ENCODE results near the gene NAB2. TPM values are rescaled to one million over a fixed set of nuclear protein-coding genes. Genes with fewer than 3 reads are reported as not detected.

Gene NAB2
- total and polyA plus RNA-seq, 4 donors = 1.9 to 10.0 (median 6.2) TPM

DNA sequence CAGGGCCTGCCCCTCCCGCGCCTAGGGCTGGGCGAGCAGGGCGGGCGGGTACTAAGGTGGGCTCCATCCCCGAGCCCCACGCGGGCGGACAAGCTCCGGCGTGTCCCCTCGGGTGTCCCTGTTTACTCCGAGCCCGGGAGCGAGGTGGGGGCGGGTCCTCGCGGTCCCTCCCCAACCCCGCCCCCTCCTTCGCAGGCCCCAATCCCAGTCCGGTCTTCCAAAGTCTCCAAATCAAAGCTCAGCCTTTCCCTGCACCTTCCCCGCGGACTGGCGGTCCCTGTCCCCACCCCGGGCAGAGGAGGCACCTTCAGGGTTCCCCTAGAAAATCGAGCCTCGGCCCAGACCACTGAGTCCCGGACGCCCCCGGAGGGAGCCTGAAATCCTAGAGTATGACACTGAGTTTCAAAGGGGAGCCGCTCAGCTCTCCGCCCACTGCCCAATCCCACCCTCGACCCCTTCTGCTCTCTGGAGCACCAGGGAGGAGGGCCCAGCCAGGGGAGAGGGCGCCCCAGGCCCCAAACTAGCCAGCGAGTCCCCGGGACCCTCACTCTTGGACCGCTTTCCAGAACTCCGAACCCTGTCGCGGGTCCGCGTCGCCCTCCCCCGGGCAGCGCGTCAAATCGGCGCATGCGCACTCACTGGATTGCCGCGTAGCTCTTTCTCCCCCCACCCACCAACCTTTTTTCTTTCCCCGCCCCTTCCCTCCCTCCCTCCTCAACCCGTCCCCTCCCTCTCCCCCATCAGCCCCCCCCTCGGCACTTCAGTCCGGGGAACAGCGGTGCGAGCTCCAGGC is 39.0 kb downstream of the NAB2 start, which contains the start of gene LRP1:
Gene LRP1, plus strand, starts transcription at position 758 of the 793 bp plus-strand sequence. CDS start 482 bp downstream, outside the sequence.
- H3K36me3 ChIP-seq (ENCODE audit: control insufficient read depth in 4 of 4, insufficient read depth in 3 of 4, low read depth in 1 of 4, low read length in 3 of 4) = peaks cover 0 to 2% (median 0%) of the 10 kb centered on the region in 4 donors
- DNase-seq (ENCODE audit: low spot score) = peak; percentile 78
- H3K4me3 ChIP-seq (ENCODE audit: low read depth in 1 of 3, low read length in 3 of 3) = peak within 1 kb of the TSS; percentile 72 to 90 (median 78)
- H3K27ac ChIP-seq (ENCODE audit: low read depth in 1 of 2, low read length in 2 of 2) = peak within 1 kb of the TSS; percentile 87 to 99
- no peaks in the 10 kb centered on the region for H3K27me3 ChIP-seq (ENCODE audit: control insufficient read depth in 4 of 4, insufficient read depth in 4 of 4, low read length in 3 of 4)
- no peaks in the 10 kb centered on the region for H3K9me3 ChIP-seq (ENCODE audit: control insufficient read depth in 4 of 4, low read length in 3 of 4)
- WGBS = under 1% methylated on average over 57 of the region's 57 CpGs
- peaks cover 12 to 42% (median 36%) of the 10 kb centered on the region in 4 donors for H3K4me1 ChIP-seq (ENCODE audit: control insufficient read depth in 4 of 4, insufficient read depth in 4 of 4, low read length in 3 of 4)
- H3K9ac ChIP-seq (ENCODE audit: low read depth in 1 of 2, low read length in 2 of 2) = peak within 1 kb of the TSS; percentile 76 to 79
- peak; percentile 51 for TF ChIP-seq YY1 (IDR thresholded peaks at IDR 0.05)
- TF ChIP-seq EGR1 (IDR thresholded peaks at IDR 0.05; ENCODE audit: low read depth in 2 of 2) = peak in 1 of 2 donors; percentile 23
- TF ChIP-seq HNF4A (conservative IDR thresholded peaks at IDR 0.05) = peak in 1 of 2 donors; percentile 44
- TF ChIP-seq, protein P1, sequence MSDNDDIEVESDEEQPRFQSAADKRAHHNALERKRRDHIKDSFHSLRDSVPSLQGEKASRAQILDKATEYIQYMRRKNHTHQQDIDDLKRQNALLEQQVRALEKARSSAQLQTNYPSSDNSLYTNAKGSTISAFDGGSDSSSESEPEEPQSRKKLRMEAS (IDR thresholded peaks at IDR 0.05) = no peak
- peak; percentile 16 for TF ChIP-seq FOXA2 (IDR thresholded peaks at IDR 0.05)
- TF ChIP-seq HNF4G (IDR thresholded peaks at IDR 0.05) = no peak
- peak; percentile 35 for TF ChIP-seq RXRA (IDR thresholded peaks at IDR 0.05)
- TF ChIP-seq, protein P2, sequence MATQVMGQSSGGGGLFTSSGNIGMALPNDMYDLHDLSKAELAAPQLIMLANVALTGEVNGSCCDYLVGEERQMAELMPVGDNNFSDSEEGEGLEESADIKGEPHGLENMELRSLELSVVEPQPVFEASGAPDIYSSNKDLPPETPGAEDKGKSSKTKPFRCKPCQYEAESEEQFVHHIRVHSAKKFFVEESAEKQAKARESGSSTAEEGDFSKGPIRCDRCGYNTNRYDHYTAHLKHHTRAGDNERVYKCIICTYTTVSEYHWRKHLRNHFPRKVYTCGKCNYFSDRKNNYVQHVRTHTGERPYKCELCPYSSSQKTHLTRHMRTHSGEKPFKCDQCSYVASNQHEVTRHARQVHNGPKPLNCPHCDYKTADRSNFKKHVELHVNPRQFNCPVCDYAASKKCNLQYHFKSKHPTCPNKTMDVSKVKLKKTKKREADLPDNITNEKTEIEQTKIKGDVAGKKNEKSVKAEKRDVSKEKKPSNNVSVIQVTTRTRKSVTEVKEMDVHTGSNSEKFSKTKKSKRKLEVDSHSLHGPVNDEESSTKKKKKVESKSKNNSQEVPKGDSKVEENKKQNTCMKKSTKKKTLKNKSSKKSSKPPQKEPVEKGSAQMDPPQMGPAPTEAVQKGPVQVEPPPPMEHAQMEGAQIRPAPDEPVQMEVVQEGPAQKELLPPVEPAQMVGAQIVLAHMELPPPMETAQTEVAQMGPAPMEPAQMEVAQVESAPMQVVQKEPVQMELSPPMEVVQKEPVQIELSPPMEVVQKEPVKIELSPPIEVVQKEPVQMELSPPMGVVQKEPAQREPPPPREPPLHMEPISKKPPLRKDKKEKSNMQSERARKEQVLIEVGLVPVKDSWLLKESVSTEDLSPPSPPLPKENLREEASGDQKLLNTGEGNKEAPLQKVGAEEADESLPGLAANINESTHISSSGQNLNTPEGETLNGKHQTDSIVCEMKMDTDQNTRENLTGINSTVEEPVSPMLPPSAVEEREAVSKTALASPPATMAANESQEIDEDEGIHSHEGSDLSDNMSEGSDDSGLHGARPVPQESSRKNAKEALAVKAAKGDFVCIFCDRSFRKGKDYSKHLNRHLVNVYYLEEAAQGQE (IDR thresholded peaks at IDR 0.05) = peak; percentile 50

DNA sequence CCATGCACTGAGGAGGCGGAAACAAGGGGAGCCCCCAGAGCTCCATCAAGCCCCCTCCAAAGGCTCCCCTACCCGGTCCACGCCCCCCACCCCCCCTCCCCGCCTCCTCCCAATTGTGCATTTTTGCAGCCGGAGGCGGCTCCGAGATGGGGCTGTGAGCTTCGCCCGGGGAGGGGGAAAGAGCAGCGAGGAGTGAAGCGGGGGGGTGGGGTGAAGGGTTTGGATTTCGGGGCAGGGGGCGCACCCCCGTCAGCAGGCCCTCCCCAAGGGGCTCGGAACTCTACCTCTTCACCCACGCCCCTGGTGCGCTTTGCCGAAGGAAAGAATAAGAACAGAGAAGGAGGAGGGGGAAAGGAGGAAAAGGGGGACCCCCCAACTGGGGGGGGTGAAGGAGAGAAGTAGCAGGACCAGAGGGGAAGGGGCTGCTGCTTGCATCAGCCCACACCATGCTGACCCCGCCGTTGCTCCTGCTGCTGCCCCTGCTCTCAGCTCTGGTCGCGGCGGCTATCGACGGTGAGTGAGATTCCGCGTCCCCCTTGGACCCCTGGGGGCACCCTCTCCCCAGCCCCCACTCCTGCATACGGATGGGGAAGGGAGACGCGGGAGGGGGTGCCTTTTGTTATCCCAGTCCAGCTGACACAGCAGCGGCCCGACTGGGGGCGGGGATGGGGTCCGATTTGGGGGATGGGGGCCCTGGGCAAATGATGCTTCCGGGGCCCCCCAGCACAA is 39.8 kb downstream of the NAB2 start:
- no peak for DNase-seq (ENCODE audit: low spot score)
- H3K27me3 ChIP-seq (ENCODE audit: control insufficient read depth in 4 of 4, insufficient read depth in 4 of 4, low read length in 3 of 4) = no peaks in the 10 kb centered on the region
- H3K4me3 ChIP-seq (ENCODE audit: low read depth in 1 of 3, low read length in 3 of 3) = peak overlapping the region; percentile 72 to 90 (median 78)
- peak overlapping the region in 1 of 2 donors; percentile 76 for H3K9ac ChIP-seq (ENCODE audit: low read depth in 1 of 2, low read length in 2 of 2)
- H3K9me3 ChIP-seq (ENCODE audit: control insufficient read depth in 4 of 4, low read length in 3 of 4) = no peaks in the 10 kb centered on the region
- TF ChIP-seq HNF4A (conservative IDR thresholded peaks at IDR 0.05) (no peak), EGR1 (IDR thresholded peaks at IDR 0.05; ENCODE audit: low read depth in 2 of 2) (no peak), FOXA1 (IDR thresholded peaks at IDR 0.05) (no peak), GABPA (IDR thresholded peaks at IDR 0.05 in 1 of 2, conservative IDR thresholded peaks at IDR 0.05 in 1 of 2) (no peak), SP1 (IDR thresholded peaks at IDR 0.05) (no peak), YY1 (IDR thresholded peaks at IDR 0.05) (no peak), RAD21 (IDR thresholded peaks at IDR 0.05) (no peak), RXRA (IDR thresholded peaks at IDR 0.05) (no peak), FOXA2 (IDR thresholded peaks at IDR 0.05) (no peak), TAF1 (conservative IDR thresholded peaks at IDR 0.05) (no peak), JUND (IDR thresholded peaks at IDR 0.05) (no peak)
- TF ChIP-seq, protein P3, sequence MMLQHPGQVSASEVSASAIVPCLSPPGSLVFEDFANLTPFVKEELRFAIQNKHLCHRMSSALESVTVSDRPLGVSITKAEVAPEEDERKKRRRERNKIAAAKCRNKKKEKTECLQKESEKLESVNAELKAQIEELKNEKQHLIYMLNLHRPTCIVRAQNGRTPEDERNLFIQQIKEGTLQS (IDR thresholded peaks at IDR 0.05) = no peak
- TF ChIP-seq, protein P2 (IDR thresholded peaks at IDR 0.05) = no peak
- 1% methylated on average over 35 of the region's 35 CpGs for WGBS
- peak overlapping the region; percentile 74 to 79 for H3K27ac ChIP-seq (ENCODE audit: low read depth in 1 of 2, low read length in 2 of 2)
- peaks cover 17 to 49% (median 42%) of the 10 kb centered on the region in 4 donors for H3K4me1 ChIP-seq (ENCODE audit: control insufficient read depth in 4 of 4, insufficient read depth in 4 of 4, low read length in 3 of 4)
- H3K36me3 ChIP-seq (ENCODE audit: control insufficient read depth in 4 of 4, insufficient read depth in 3 of 4, low read depth in 1 of 4, low read length in 3 of 4) = peaks cover 0 to 2% (median 0%) of the 10 kb centered on the region in 4 donors

Measured in liver (tissue), 9 donors.